GM19452 (cell line): ENCODE results near the gene PRKCE.

Source experiments
- ATAC-seq: cut with Tn5 transposase; IDR thresholded peaks from one replicate; pipeline ENCODE4 v1.9.1; 2021; ENCODE audit not compliant: unreplicated experiment

PRKCE gene

GRCh38 chr2:46003903-46004473, 352.5 kb downstream of the PRKCE start:
- no peak for ATAC-seq

DNA sequence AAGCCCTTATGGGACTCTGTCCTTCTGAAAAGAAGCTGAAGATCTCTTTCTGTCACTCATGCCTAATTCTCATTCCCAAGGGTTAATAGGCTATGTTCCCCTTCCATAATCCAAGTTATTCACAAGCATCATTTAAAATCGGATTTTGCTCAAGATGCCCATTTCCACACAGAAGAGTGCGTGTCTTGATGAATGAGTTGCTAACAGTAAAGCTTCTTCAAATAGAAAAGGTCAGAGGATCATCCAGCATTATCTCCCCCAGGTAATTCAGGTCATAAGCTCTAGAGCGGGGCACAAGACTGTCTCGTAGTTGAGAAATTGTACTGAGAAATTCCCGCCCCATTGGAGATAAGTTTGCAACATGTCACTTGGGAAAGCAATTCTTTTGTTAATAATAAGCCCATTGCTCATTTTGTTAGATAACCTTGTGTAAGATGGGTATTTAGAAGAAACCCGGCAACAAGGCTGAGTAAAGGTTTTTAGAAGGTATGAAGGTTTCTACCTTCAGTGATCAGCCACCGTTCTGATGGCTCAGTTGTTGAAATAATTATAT, 355.1 kb downstream of the PRKCE start:
- ATAC-seq, result no peak

- no peak for ATAC-seq
Observed at GRCh38 chr2:46007412-46007811, 355.9 kb downstream of the PRKCE start.

DNA sequence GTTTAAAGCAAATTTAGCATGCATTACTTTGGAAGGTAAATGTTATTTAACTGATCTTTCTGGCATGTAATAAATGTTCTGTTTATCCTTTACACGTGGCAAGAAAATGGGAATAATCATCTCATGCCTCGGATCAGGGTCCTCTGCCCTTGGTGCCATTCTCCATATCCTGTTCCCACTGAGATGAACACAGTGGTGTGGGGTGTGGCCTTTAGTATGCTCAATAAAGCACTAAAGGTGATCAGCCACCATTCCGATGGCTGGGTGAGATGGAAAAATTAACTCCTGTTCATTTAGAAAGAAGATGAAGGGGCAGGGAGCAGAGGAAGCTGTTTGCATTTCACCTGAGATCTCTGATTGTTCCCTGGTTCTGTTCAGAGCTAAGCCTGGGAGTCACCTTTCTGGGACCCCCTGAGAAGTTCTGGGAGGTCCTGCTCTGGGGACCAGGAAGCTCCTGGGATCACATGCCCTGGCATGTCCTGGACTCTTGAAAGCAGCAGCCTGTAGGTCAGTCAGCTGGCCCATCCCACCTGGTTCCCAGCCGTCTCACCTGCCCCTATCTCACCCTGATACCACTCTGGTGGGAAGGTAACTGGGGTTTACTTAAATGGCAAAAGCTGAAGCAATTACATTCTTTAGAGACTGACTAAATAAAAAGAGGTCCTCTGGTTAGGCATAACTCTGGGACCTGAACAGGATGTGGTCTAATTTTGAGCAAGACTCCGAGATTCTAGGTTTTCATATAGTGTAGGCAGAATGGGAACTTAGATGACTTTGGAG, 356.8 kb downstream of the PRKCE start:
- ATAC-seq, result no peak

DNA sequence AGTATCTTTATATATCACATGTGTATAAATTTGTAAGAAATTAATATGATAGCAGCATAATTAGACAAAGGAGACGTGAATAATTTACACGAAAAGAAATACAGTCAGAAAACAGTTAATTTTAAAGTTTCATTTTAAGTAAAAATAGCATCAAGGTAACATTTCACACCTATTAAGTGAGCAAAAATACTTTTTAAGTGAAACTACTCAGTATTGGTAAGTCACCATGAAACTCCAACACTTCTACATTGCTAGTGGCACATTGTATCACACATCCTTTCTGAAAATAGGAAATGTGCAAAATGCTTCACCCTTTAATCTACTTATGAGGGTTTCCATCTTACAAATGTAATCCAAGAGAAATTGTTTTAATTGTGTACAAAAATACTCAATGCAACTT, 357.8 kb downstream of the PRKCE start:
- ATAC-seq, result no peak

GRCh38 chr2:46009772-46010171, 358.3 kb downstream of the PRKCE start:
- ATAC-seq, result no peak

DNA sequence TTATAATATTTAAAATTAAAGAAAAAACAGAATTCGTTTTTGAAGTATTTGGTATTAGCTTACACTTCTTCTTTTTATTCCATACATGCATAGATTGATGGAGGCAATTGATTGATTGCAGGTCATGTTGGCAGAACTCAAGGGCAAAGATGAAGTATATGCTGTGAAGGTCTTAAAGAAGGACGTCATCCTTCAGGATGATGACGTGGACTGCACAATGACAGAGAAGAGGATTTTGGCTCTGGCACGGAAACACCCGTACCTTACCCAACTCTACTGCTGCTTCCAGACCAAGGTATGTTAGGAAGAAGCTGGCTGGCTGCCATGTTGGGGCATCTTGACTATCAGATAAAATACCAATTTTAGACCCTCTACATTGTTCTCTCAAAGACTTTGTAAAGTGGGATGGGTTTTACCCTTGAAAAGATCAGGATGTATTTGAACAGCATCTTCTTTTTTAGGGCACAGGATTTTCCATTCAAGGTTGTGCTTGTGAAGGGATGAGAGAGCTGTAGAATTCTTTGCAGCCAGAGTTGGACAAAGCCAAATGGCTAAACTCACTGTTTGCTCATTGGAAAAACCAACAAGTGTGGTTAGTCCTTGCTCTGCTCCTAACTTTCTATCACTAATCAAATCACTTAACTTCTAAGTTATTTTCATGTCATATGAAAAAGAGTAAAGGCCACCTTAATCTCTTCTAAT, 358.9 kb downstream of the PRKCE start:
- no peak for ATAC-seq

DNA sequence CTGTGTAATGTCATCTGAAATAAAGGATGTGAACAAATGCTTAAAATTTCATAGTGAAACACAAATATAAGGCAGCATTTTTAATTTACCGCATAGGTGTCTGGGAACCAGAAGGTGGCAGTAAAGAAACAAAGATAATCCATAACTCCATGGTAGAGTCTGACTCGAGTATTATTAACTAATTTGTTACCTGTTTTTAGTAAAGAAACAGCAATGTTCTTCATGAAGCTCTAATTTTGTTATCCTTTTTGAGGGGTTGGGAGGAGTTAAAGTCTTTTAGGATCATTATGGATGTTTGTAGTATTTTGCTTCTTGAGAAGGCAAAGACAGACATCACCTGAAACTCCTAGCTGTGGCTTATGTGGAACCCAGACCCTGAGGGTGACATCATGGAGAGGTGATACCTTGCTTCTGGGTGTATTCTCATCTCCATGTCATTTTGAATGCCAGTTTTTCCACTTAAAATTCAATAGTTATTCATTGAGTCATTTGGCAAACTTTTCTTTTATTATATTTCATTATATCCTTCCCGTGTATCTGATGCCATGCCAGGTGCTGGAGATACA, 359.5 kb downstream of the PRKCE start:
- ATAC-seq, result no peak

DNA sequence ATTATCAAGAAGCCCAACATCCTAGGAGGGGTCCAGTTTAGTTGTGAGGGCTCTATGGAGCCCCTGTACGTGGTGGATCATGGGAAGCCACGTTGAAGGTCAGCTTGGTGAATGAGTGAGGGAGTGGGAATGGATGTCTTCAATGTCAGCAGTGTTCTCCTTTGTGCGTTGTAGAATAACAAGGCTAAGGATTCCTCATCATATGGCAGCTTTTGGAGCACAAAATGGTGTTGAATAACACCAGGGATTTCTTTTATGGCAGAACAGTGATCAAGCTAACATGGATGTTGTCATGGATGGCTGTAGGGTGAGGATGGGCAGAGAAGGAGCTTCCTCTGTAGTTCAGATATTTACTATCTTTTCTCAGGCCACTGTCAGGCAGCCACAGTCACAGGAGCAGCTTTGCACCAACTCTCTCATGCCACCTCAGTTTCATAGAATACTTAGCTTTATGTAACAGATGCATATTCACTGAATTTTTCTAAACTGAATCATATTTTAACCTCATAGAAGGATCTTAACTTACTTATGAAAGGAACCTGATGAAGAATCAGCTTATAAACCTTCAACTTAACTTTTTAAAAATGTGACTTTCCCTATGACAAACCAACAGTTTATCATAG, 361.3 kb downstream of the PRKCE start:
- no peak for ATAC-seq

GRCh38 chr2:46013726-46014125, 362.3 kb downstream of the PRKCE start:
- ATAC-seq, result no peak

DNA sequence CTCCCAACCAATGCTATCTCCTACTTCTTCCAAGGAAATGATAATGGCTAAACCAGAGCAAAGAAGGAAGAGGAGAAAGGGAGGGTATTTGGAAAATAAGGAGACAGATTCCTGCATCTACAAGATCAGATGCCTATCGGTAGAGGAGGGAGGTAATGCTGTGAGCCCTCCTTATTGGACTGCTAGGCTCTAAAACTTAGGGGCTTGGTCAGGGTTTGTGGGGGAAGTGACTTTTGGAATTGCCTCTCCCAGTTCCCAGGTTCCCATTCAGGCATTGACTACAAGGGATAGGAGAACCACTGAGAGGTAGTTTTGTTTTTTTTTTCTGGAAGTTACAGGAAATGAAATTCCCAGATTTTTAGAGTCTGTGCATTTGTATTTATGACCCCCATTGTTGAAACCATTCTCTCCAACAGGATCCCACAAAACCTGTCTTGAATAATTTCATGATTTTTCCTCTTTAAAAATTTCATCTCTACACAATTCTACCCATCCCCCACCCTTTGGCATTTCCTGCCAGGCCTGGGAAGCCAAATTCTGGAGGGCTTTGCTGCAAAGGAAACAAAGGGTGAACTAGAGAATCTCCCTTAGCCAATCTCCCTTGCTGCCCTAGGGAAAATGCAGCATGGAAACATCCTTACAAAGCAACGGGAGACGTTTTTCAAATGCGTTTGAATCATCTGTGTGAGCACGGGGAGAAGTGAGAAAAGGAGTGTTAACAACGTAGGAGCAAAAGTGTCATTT, 363.6 kb downstream of the PRKCE start:
- ATAC-seq, result no peak

- ATAC-seq, result no peak
Observed at GRCh38 chr2:46015671-46016070, 364.2 kb downstream of the PRKCE start.

DNA sequence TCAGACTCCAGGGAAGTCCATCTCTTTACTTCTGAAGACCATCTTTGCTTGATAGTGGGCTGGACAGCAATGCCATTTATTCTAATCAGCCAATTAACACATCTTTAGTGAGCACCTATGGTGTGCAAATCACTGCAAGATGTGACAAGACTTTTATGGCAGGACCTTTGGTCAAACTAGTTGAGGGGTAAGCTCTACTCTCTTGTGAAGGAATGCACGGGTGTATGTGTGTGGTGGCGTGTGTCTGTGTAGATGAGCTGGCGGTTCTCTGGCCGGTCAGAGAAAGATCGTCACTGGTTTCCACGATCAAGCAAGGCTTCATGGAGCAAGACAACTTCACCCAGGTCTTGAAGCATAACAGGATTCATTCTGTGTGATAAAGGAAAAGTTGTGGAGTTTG, 364.6 kb downstream of the PRKCE start:
- ATAC-seq, result no peak

DNA sequence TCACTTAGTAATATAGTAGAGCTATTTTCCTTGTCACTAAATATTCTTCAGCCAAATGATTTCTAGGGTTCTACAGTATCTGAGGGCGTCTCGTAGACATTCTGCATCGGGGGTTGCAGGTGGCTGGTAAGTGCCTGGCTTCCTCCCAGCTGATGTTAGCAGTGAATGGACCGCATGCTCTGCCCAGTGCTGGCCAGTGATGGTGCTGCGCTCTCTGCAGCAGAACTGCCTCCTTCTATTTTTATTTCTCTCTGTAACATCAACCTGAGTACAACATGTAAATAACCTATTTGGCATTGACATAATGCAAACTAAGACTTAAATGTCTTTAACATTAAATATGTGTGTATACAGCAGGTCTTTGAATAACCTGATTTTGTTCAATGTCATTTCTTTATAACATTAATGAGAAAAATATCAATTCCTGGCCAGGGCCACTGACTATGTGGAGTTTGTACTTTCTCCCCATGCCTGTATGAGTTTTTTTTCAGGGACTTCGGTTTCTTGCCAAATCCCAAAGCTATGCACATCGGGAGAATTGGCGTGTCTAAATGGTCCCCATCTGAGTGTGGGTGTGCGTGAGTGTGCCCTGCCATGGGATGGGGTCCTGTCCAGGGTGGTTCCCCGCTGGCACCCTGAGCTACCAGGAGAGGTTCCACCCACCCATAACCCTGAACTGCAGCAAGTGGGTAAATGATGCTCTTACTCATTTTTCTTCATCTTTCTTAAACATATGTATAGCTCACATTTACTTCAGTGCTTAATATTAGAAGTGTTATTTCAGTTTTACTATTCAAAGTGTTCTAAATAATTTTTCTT, 367.5 kb downstream of the PRKCE start:
- no peak for ATAC-seq

DNA sequence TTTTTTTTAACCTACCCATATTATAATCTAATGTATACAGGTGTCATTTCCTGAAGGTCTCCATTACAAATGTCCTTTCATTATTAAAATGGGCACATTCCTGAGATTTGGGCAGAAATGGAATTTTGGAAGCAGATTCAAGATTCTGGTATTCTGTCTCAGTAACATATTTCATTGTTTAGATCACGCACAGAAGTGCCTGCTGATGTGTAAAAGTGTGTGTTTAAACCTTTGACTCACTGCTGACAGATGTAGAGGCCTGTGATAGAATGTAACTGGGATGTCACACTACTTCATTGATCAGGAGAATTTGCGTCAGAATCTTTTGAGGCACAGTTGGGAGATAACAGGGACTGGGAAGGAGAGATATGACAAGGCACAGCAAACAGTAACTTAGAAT, 368.9 kb downstream of the PRKCE start:
- no peak for ATAC-seq

DNA sequence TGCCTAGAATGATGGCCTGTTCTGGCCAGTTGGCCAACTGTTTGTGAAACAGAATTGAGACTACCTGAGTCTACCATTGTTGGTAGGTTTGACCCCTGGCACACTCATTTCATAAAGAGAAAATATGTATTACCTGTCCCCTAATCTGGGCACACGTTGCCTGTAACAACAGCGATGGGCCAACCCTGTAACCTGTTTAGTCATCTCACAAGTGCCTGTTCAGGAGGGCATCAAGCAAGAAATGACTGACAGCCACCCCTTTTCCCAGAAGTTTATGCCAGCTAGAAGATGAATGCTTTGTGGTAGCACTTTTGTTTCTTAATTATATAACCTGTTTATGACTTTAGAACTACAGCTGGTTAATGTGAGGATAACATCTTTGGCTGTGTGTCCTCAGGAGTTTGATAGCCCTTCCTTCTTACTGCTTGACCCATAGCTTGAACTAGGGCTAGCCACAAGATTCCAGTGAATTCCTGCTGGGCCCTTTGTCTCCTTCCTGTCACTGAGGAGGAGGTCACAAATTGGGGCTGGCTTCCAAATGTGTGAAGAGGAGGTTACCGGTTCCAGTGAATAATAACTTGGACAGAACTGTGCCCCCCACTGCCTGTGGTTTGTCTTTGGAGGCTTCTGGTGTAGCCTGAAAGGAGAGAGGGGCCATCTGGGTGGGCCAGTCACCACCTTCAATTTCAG, 371.8 kb downstream of the PRKCE start:
- no peak for ATAC-seq

- ATAC-seq, result no peak
Observed at GRCh38 chr2:46024146-46024779, 372.8 kb downstream of the PRKCE start.

DNA sequence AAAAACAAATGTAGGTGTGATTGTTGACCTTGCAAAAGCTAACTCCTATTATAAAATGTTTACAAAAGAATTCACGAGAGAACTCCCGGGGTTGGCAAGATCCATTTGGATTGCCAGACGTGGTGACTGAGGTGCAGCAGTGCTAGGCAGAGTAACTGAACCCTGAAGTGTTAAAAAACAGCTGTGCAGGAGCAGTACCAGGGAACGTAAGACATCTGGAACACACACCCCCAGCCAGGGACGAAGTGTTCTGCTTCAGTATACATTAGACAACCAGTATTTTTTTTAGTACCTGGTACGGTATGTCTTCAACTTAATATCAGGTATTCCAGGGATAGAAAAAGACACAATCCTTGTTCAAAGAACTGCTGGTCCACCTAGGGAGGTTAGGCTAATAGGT, 373.6 kb downstream of the PRKCE start:
- no peak for ATAC-seq

DNA sequence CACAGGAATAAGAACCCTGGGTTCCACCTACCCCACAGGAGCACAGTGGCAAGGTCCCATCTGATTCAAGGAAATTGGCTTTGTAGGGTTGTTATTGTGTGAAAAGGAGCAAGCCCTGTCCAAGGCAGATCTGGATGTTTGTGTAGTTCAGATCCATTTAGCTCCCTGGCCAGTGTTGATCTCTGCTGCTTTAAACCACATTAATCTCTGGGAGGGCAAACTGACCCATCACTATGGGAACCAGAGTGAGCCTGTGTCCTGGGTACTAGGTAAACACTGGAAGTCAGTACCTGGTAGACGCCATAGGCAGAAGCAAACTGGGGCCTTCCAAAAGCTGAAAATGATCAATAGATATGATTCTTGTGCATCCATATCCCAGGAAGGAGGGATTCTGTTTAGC, 374.2 kb downstream of the PRKCE start:
- no peak for ATAC-seq
